Activated CD4-positive, alpha-beta T cell treated with anti-CD3 and anti-CD28 coated beads, Interleukin-2, Interleukin-4, amounts not matched to agents 100 ng/mL and 50 ng/mL, durations not matched to agents 16 hours and 8 hours (primary cell): ENCODE results near the gene ARID3C.

ENCODE experiments used
- DNase-seq: peaks from one replicate; pipeline ENCODE4 v3.0.0-alpha.2; 2020; ENCODE audit warnings: low spot score

Gene ARID3C

GRCh38 chr9:34594177-34594576 lies 34.7 kb downstream of the ARID3C start:
- no peak for DNase-seq

DNA sequence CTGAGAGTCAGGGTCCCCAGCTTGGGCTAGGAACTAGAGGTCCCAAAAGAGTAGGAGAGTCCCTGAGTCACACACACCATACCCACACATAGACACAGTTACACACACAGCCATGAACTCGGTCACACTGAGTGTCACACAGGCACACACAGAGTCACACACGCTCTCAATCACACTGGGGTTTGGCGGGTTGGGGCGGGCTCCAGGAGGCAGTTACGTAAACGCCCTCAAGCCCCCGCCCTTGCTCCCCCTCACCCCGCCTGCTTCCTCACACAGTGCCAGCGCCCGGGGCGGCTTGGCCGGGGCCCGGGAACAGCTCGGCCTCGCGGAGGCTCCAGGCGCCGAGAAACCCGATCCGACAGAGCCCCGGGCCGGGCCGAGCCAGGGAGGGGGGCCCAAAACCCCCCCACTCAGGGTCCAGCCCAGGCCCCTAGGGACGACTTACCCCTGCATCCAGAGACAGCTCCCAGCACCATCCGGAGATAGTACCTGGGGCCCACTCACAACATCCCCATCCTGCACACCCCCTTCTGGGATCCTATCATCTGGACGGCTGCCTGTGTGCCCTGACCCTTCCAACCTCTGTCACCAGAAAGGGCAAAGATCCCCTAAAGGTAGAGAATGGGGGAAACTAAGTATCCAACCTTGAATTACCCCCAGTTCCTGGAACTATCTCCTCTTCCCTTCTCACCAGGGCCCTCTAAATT lies 35.8 kb downstream of the ARID3C start:
- DNase-seq: no peak

DNA sequence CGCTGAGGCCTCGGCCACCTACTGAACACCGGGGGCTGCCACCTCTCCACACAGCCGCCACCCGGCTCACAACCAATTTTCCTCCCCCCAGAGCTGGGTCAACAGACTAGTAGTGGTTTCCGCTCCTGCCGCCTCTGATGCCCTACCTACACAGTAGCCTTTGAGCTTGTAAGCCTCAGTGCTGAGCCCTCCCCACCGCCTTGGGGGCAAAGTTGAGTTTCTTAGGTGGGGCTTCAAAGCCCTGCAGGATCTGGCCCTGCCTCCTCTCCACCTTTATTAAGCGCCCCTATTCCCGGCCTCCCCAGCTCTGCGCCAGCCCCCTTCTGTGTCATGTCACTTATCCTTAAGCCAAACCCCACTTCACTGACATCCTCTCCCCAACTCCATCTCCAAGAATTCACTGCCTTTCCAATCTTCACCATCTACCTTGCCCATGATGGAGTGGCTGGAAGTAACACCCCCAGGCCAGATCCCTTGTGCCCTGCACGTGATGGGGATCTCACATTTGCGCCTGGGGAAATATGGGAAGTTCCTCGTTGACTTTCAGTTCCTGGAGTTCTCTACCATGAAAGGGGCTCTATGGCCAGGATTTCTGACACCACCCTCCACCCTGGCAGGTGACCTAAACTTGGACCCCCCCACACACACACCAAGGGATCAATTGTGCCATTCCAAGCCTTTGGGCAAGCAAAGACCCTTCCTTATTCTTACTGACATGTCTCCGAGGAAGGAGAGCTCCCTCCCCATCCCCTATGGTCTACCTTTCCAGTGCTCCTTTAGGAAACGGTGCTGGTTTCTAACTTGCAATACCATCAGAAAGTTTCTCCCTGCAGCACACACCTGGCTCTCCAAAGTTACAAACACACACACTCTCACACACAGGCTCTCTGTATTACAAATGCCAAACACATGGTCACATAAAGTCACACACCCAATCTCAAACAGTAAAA lies 36.7 kb downstream of the ARID3C start:
- DNase-seq: no peak

DNA sequence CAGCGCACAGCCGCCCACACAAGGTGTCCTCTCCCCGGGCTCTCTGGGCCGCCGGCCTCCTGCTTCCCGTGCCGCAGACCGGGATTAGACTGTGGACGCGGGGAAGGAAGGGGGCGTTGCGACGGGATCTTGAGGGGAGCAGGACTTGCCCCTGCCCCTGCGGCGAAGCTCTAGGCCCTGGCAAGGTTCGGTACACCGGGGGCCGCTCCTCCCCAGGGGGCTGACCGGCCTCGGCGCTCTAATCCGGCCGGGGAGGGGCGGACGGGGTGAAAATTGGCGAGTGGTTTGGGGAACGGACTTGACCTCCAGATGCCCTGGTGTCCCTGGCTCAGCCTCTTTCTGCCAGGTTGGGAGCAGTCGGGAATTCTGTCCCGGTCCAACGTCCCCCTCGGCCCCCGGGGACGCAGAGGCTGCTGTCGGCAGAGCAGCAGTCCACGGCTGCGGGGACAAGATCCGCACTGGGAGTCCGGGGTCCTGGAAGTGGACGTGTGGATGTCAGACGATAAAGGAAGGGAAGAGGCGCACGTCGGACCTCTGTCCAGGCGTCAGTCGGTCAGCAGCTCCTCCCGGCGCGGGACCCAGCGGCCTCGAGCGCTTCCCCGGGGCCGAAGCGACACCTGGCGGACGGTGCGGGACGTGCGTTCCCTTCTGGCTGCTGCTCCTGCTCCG lies 37.5 kb downstream of the ARID3C start:
- peak; percentile 74 for DNase-seq

DNA sequence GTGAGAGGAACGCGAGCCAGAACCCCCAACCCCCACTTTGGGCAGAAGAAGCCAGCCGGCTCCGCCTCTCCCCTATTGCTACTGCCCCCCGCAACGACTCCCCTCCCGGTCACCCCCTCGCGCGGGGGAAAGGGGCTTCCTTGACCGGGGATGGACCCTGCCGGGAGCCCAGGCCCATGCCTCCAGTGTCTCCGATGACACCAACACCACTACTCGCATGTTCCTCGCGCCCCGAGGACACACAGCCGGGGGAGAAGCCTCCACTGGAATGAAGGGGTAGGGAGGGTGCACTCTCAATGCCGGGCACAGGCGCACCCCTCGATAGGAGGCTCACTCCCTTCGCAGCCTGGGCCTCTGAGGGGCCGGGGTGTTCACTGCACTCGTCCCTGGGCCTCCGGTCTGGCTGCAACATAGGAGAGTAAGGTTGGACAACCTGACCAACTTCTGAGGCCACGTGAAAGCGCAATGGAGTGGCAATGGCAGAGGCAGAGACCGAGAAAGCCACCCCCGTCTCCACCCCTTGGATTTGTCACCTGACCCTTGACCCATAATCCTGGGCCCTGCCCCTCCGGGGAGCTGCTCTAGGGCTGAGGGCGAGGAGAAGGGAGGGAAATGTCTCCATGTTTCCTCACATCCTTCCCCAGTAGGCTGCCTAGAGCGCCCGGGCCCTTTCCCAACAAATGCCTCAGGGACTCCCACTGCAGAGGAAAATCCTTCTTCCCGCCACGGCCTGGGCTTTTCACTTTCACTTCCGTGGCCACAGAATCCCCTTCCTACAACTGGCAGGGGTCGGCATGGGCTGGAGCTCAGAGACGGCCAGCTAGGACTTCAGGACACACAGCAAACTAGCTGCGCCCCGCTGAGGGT lies 38.3 kb downstream of the ARID3C start:
- no peak for DNase-seq

GRCh38 chr9:34589636-34590380 lies 39.1 kb downstream of the ARID3C start, which contains the start of gene CNTFR:
TSS of gene CNTFR (minus strand) at chr9:34589724. CDS start at chr9:34568981, 20,743 bp downstream.
- DNase-seq: no peak

GRCh38 chr9:34588671-34589635 lies 39.9 kb downstream of the ARID3C start:
- no peak for DNase-seq

- DNase-seq: peak; percentile 22
Measured at GRCh38 chr9:34587271-34587670, 41.6 kb downstream of the ARID3C start.

DNA sequence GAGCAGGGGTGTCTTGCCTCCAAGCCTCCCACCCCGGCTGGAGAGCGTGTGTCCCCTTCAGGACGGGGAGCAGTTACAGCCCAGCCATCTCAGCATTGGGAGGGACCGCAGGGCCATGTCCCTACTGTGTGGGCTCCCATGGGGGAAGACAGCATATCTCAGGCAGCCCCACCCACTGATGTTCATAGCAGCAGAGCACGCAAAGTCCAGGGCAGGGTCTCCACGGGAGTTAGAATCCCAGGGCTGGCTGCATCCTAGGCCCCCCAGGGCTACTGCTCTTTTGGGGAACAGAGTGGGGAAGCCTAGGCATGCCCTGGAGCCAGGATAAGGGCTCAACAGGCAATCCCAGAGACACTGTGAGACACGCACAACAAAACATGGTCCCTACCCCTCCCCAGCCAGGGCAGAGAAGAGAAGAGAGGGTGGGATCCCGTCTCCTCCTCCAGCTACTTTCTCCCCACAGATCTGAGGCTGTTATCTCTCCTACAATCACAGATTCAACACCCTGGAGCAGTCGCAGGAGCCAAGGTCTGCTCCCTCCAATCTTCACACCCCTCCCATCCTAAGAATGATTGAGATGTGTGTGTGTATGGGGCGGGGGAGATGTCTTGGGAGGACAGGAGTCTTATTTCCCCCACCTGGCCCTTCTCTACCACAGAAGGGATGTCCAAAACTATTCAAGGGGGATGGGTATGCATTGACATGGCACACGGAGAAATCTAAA lies 42.8 kb downstream of the ARID3C start:
- no peak for DNase-seq

DNA sequence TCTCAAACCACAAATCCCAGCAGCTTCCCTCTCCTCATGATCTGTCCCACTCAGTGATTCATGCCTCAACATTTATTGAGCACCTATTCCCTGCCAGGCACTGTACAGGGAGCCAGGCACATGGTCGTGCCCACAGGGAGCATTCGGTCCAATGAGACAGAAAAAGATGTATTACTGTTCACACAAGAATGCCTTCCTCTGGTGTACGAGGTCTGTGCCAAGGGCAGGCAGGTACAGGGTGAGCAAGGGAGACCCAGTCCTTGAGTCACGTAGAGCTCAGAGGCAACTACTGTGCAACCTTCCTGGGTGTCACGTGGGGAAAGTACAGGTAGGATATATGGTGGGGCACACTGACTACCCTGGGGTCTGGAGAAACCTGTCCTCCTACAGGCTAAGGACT lies 43.9 kb downstream of the ARID3C start:
- no peak for DNase-seq

DNA sequence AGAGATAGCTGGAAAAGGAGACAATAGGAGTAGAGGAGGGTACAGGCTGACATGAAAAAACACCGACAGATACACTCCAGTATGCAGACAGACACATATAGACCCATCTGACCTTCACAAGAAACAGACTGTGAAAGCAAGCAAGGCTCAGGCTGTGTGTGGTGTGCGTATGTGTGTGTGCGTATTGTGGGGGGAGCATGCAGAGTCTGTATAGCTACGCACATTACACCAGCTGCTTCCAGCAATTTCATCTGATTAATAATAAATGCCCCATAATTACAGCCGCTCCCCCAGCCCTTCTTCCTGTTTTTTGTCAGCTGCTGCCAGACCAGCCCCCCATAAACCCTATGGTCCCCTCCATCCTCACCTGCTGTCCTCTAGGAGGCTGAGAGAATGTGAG lies 46.1 kb downstream of the ARID3C start:
- no peak for DNase-seq

DNA sequence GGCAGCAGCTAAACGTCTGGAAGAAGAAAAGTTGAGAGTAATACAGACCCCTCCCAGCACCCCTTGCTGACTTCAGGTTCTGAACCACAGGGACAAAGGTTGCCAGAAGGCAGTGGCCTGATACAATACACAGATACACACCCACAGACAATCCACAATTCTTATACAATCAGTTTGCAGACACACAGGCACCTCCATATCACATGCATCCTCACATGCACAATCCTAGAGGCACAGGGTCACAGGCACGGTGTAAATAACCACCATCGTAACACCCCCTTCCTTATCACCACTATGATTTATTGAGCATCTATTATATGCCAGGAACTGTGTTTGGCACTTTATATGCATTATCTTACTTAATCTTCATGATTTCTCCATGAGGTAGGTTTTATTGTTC lies 47.5 kb downstream of the ARID3C start:
- no peak for DNase-seq

GRCh38 chr9:34580358-34580757 lies 48.5 kb downstream of the ARID3C start:
- no peak for DNase-seq

DNA sequence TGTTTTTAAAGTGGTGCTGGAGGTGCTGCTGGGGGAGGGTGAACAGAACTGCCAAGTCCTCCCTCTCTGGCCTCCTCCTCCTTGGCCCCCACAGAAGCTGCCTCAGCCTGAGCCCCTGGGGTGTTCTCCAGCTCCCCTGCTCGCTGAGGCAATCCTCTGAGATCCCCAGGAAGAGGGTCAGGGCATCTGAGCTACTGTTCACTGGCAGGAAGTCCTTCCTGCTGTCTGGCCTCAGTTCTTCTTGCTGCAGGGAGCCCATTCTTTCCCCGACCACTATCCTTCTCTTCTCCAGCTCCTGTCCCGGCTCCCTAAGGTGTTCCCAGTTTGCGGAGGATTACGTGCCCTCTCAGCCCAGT lies 49.1 kb downstream of the ARID3C start:
- no peak for DNase-seq

DNA sequence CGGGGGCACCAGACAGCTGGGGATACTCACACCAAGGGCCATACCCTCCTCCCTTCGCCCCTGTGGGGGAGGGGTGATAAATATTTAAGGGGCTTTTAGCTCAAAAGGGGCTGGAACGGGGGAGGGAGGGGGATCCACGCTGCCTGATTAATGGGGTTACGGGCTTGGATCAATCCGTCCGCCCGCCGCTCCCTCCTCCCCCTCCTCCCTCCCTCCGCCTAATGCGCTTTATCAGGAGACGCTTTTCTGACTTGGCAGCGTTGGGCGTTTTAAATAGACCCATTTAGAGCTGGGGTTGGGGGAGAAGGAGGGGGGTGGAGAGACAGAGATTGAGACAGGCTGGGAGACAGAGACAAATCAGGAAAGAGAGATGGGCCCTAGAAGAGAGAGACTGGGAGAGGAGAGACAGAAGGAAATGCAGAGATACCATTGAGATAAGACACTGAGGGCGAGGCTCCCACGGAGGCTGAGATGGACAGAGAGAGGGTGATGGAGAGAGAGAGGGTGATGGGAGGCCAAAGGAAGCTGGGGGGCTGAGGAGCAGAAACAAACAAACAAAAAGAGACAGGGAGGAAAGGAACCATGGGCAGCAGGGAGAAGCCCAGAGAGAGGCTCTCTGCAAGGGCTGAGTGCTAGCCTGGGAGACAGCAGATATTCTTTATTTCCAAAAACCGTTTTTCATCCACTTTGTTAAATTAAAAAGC lies 49.6 kb downstream of the ARID3C start:
- no peak for DNase-seq

DNA sequence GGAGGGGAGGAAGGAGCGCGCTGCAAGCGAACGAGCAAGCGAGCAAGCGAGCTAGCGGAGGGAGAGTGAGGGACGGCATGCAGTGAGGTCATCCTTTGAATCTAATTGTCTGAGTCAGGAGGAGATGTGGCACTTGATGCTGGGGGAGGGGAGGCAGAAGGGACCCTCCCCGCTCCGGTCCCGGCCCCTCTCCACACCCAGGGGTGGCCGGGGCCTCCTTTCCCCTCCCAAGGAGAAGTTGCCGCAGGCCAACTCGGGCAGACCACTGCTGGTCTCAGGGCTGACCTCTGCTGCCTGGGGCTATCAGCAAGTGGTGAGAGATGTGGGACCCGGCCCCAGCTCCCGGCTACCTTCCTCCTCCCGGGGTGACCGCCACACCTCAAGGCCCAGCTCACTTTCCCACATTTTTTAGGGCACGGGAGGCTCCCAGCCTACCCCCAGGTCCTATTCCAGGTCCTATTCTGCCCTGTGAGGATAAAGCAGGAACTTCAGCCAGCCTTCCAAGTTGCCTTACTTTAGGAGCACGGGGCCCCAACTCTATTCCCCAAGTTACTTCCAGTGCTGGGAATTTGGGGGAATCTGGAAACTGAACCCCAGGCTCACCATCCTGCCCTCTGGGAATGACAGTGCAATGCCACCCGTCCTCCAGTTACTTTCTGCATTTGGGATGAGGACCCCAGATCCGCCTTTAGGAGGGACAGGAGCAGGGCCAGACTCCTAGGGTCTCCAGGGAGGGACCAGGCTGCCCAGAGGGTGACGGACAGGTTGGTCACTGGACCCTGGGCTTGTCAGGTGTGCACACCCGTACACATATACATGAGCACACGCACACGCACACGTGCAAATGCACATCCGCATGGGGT lies 50.4 kb downstream of the ARID3C start:
- no peak for DNase-seq

DNA sequence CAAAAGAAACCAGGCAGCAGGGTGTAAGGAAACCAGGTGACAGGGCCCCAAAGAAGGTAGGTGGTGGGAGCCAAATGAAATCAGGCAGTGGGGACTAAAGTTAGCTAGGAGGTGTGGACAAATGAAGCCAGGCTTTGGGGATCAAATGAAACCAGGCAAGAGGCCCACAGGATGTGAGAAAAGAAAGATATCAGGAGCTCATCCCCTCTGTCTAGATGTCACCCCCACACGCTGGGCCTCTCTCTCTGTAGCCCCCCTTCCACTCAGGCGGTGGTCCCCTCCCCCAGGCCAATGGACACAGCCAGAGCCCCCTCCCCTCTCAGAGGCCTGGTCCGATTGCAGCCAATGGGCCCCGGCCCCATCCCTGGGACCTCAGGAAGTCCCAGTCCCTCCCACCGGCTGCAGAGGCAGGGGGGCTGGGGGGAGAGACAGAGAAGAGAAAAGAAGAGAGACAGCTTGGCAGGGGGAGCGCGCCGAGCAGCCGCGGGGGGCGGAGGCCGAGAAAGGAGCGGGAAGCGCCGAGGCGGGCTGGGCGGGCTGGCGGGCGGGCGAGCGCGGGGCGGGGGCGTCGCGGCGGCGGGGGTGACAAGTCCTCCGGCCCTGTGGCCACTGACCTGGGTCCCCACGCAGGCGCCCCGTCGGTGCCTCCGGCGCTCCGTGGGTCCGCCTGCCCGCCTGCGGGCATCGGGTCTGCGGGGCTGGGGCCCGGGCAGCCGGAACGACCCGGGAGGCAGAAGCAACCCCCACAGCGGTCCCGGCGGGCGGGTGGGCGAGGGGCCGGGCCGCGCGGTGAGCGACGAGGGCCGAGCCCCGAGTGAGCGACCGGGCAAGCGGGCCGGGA lies 51.2 kb downstream of the ARID3C start:
- no peak for DNase-seq
